HG03066 (cell line): ENCODE data around the gene PCNX1.
"Not testable (repeated sequence)": the region's sequence is repeated elsewhere in the genome, so short reads cannot be mapped to it uniquely, and the experiment has no call there.

Experiments
- ATAC-seq: cut with Tn5 transposase; IDR thresholded peaks from one replicate; pipeline ENCODE4 v1.9.1; 2021; ENCODE audit warnings: low read depth; ENCODE audit not compliant: unreplicated experiment

Gene PCNX1

DNA sequence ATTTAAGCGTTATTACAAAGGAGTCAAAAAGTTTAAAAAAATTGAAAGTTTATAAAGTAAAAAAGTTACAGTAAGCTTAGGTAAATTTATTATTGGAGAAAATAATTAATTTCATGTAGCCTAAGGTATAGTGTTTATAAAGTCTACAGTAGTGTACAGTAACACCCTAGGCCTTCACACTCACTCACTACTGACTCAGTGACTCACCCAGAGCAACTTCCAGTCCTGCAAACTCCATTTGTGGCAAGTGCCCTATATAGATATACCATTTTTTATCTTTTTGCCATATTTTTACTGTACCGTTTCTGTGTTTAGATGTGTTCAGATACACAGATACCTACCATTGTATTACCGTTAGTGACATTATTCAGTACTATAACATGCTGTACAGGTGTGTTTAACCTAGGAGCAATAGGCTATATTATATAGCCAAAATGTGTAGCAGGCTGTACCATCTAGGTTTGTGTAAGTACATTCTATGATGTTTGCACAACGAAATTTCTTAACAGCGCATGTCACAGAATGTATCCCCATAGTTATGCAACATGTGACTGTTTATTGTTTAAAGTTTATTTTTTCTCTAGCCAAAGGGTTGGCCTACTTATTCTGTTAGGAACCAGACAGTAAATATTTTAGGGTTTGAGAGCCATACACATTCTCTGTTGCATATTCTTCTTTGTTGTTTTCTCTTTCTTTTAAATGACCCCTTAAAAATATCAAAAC is 155.5 kb downstream of the PCNX1 start:
- no peak for ATAC-seq

DNA sequence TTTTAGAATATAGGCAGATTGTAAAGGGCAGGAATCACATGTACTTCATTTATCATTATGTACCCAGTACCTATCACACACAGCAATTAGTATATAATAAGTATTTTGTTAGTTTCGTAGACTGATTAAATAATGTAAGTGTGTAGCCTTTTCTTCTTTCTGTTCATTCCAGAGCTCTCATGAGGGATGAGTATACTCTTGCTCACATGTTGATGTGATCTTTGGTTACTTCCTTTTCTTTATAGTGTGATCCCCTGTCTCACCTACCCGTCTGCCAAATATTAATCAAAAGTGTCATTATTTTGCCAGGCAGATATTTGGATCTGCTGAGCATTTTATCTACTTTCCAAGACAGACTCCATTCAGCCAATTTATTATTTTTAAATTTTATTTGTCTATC is 156.1 kb downstream of the PCNX1 start:
- no peak for ATAC-seq

DNA sequence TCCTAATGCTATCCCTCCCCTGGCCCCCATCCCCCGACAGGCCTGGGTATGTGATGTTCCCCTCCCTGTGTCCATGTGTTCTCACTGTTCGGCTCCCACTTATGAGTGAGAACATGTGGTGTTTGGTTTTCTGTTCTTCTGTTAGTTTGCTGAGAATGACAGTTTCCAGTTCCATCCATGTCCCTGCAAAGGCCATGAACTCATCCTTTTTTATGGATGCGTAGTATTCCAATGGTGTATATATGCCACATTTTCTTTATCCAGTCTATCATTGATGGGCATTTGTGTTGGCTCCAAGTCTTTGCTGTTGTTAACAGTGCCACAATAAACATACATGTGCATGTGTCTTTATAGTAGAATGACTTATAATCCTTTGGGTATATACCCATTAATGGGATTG is 157.5 kb downstream of the PCNX1 start:
- not testable (repeated sequence) for ATAC-seq

DNA sequence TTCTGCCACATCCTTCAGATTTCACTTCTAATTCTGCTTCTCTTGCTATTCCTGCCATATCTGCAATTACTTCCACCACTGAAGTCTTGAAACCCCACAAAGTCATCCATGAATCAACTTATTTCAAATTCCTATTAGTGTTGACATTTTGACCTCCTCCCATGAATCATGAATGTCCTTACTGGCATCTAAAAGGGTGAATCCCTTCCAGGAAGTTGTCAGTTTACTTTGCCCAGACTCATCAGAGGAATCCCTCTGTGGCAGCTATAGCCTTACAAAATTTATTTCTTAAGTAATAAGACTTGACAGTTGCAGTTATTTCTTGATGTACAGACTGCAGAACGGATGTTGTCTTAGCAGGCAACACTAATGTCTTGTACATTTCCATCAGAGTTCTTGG is 162.9 kb downstream of the PCNX1 start:
- ATAC-seq = no peak

DNA sequence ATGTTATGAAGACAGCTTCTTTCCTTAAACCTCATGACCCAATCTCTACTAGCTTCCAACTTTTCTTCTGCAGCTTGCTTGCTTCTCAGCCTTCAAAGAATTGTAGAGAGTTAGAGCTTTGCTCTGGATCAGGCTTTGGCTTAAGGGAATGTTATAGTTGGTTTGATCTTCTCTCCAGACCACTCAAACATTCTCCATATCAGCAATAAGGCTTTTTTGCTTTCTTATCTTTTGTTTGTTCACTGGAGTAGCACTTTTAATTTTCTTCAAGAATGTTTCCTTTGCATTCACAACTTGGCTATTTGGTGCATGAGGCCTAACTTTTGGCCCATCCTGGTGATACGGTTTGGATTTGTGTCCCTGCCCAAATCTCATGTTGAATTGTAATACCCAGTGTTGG is 163.8 kb downstream of the PCNX1 start:
- ATAC-seq = no peak

DNA sequence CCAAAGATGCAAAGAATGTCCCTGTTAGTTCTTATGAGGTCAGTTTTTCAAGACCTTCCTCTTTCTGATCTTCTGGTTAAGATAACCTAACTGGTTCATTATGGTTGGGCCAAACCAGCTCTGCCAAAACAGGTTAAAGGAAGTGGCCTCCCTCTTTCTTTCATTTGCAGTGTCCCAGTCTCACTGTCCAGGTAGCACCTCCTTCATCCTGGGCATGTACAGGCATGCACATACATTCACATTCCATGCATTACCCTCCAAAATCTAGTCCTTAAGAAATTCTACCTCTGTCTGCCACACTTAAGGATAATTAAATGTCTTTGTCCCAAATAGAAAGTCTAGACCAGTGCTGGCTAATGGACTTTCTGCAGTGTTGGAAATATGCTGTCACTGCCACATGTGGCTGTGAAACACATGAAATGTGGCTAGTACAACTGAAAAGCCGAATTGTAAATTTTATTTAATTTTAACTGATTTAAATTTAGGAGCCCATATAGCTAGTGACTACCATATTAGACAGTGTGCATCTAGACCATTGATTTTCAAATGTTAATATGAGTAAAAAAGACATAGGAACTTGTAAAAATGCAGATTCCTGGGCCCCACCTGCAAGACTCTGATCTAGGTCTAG is 169.3 kb downstream of the PCNX1 start:
- ATAC-seq = no peak

DNA sequence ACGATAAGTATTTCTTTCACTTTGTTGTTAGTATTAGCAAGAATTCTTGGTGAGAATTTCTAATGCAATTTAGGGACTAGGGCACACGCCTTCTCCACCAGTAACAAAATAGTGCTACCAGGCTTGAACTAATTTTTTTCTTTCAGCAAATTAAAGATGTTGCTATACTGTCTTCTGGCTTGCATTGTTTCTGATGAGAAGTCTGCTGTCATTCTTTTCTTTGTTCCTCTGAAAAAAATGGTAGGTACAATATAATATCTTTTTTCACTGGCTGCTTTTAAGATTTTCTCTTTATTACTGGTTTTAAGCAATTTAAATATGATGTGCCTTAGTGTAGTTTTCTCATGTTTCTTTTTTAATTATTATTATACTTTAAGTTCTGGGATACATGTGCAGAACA is 171.2 kb downstream of the PCNX1 start:
- ATAC-seq = no peak

DNA sequence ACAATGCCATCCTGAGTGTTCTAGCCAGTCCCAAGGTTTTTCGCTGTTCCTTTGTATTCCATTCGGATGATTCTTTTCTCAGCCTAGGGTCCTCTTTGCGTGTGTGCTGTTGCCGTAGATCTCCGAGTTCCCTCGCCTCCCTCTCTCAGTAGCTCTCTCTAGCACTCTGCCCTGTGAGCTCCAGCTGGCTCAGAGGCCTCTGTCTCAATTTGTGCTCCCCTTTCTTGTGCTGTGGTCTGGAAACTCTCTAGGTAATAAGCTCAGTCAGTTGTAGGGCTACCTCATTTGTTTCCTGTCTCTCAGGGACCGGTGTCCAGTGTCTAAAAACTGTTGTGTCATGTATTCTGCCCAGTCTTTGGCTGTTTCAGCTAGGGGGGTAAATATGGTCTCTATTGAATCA is 179.3 kb downstream of the PCNX1 start:
- ATAC-seq = no peak

DNA sequence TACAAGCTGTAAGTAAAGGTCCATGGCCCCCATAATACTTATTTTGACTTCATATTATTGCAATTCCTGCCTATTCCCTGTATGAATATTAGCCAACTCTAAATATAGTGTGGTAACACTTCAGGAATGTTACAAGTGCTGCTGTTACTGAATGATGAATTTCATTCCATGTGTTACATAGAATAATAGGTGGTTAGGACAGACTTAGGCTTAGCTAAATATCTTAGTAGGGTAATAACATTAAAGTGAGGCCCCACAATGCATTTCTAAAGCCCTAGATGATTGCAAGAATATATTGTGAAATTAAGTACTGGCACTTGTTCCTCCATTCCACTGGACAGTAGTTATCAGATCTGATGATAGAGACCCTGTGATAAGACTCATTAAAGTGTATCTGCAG is 182.7 kb downstream of the PCNX1 start:
- ATAC-seq = no peak

DNA sequence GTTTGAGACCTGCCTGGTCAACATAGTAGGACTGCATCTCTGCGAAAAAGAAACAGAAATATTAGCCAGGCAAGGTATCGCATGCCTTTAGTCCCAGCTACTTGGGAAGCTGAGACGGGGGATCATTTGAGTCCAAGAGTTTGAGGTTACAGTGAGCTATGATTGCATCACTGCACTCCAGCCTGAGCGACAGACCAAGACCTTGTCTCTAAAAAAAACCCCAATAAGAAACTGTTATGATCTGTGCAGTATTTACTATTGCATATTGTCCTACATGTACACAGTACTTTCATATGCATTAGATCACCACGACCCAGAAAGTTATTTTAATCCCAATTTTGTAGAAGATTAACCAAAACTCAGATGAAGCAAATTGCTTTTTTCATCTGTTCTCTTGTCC is 187.5 kb downstream of the PCNX1 start:
- ATAC-seq = no peak

DNA sequence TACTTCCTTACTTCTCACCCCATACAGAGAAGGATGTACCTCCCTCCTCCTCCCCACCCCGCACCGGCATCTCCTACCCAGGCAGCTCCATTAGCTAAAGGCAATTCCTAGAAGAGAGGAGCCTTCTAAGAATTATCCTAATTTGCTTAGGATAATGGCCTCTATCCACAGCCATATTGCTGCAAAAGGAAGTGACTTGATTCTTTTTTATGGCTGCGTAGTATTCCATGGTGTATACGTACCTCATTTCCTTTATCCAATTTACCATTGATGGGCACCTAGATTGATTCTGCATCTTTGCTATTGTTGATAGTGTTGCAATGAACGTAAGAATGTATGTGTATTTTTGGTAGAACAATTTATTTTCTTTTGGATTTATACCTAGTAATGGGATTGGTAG is 189.7 kb downstream of the PCNX1 start:
- ATAC-seq = no peak

DNA sequence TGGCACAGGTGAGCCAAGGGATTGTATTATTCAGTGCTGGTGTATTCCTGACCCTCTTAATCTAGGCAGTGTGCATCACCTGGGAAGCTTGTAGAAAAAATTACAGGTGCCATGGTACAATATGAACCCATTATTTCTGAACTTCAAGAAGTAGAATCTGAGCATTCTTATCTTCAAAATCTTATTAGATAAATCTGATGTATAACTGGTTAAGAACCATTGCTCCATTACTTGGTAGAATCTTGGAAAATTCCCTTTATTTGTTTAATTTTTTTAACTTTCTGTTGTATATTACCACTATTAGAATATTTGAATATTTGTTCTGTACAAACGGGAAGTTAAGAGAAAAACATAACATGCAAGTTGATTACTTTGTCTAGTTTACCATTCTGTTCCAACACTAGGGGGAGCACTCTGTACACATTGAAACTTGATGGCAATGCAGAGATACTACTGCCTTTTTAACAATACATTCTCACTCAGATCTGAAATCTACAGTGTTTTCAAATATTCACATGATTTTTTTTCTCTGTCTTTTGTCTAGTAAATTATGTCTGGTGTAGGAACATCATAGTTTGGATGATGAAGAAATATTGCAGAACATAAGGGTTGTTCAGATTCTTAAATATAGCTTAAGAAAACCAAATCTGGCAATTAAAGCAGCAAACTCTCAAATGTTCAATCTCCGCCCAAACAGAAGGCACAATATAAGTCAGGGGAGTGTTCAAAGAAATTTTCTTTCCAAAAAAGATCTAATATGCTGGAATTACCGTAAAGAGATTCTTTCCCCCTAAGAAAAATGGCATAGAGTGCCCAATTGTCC is 196.6 kb downstream of the PCNX1 start:
- no peak for ATAC-seq

DNA sequence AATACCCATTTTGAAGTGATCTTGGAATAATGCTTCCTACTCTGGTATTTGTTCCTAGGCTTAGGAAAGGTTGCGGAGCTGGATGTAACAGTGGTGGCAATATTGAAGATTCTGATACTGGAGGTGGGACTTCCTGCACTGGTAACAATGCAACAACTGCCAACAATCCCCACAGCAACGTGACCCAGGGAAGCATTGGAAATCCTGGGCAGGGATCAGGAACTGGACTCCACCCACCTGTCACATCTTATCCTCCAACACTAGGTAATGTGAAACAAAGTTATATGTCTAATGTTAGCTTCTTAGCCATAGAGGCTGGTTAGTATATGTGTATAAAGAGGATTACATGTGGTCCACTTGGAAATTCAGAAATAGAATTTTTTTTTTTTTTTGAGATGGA is 197.9 kb downstream of the PCNX1 start:
- no peak for ATAC-seq

DNA sequence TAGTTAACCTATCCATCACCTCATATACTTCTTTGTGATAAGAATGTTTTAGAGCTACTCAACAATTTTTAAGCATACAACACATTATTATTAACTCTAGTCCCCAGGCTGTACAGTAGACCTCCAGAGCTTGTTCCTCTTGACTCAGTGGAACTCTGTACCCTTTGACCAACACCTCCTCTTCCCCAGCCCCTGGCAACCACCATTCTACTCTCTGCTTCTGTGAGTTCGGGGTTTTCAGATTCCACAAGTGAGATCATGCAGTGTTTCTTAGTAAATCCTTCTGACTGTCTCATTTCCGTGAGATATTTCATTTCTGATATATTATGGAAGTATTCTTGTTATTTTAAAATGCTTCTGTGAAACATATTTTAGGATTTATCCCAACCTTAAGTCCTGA is 200.7 kb downstream of the PCNX1 start:
- no peak for ATAC-seq

DNA sequence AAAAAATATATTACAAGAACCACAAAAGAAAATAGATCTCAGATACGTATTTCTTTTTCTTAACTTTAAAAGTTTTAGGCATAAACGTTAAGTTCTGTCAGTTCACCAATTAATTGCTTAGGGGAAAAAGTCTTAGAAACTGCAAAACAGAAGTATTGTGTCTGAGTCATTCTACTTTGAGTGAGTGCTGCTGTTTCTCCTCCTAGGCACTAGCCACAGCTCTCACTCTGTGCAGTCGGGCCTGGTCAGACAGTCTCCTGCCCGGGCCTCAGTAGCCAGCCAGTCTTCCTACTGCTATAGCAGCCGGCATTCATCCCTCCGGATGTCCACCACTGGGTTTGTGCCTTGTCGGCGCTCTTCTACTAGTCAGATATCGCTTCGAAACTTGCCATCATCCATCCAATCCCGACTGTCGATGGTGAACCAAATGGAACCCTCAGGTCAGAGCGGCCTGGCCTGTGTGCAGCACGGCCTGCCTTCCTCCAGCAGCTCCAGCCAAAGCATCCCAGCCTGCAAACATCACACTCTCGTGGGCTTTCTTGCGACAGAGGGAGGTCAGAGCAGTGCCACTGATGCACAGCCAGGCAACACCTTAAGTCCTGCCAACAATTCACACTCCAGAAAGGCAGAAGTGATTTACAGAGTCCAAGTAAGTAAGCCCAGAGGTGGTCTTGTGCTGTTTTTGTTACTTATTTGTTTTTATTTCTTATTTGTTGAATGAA is 201.3 kb downstream of the PCNX1 start:
- no peak for ATAC-seq

DNA sequence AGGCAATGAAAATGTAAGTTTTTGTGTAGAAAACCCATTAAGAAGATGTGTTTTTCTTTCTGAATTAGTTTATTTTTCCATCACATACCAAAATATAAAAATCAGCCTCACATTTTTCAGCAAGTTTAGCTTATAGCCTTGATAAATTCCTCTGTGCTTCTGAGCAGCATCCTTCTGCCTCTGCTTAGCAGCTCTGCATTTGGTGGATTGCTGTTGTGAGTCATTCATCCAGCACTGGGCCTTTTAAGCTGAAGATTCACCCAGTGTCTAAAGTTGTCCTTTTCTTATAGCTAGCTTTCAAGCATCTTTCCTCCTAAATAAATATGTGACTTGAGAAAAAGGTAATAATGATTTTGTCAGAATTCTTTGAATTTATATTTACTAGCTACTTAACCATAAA is 206.1 kb downstream of the PCNX1 start:
- no peak for ATAC-seq

DNA sequence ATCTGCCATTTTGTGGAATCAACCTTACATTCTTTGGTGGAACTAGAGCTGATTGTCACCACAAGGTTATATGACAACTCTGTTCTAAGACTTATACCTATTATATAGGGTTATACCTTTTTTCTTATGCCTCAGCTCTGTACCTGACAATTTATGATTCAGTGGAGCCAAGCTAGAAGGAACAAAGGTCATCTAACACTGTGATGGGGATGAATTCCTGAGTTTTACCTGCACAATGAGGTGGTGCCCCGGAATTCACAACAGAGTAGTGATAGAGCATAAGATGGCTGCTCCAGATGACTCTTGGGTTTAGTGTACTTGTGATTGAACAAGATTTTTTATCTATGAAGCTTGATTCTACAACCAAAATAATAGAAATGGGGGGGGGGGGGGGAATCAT is 207.3 kb downstream of the PCNX1 start:
- ATAC-seq = no peak

DNA sequence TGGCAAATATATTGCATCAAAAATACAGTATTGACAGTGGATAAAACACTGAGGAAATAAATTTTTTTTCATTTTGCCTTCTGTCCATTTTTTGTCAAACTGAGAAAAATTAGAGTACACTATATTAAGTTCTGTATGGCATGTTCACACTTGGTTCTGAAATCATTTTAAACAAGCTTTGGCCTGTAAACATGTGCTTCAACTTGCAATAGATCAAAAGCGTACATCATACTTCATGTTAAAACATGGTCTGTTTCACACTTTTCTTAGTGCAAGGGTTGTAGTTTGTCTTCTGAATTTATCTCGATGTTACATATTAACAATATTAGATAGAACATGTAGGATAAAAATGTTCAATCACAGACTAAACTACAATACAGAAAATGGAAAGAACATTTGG is 208.0 kb downstream of the PCNX1 start:
- ATAC-seq = no peak

DNA sequence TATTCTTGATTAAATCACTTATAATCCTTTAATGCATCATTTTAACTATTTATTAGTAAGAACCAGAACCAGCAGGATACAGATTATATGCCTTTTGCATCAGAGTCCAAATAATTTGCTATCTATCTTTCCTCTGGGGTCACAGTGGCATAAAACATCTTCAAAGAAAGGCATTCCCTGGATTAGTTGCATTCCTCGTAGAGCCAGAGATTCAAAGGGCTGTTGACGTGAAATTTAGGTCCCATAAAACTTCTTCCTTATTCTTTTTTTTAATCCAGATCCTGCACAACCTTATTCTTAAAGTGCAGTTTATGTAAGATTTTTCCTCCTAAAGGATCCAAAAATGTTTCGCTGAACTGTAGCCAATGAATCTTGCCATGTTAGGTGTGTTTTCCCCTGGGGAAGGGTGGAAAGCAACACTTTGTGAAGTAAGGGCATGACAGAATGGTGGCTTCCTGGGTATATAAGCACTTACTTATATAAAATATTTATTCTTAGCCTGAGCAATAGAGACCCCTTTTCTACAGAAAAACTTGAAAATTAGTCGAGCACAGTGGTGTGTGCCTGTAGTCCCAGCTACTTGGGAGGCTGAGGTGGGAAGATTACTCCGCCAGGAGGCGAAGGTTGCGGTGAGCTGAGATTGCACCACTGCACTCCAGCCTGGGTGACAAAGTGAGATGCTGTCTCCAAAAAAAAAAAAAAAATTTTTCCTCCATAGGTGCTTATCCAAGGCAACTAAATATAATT is 208.7 kb downstream of the PCNX1 start:
- ATAC-seq = no peak

DNA sequence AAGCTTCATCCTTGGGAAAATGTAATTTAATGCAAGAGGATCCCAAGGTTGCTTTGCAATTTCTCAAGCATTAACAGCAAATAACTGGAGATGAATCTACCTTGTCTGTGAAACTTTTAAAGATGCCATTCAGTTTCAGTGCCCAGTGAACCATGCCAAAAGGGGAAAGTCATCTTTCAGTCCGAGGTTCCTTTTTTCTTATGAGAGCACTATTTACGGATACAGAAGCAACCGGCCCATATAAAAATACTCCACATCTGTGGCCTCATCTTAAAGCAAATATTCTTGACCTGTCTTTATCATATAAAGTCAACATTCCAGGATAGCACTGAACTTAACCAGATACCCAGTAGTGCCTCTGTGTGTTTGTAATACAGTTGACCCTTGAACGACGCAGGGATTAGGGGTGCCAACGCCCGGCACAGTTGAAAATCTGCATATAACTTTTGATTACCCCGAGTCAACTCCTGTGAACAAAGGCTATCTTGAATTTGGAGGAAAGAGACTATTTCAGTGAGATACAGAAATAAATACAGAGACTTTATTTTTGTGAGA is 209.4 kb downstream of the PCNX1 start:
- ATAC-seq = no peak
